GM08714 (cell line): ENCODE results near the gene GAS7.

Experiments used
- H3K4me3 ChIP-seq: fragments of 200-500 bp; sonication (Bioruptor generic); 2 replicates; pipeline ENCODE4 v1.5.1; 2014; ENCODE audit warnings: mild to moderate bottlenecking, low read length, inconsistent platforms
- ZNF274 ChIP-seq: IDR thresholded peaks from 2 replicates; pipeline ENCODE4 v1.6.1; 2012; ENCODE audit warnings: mild to moderate bottlenecking, low read depth, low read length

The GAS7 gene

GRCh38 chr17:10123093-10123492 lies 75.3 kb downstream of the GAS7 start:
- TF ChIP-seq ZNF274 = no peak
- H3K4me3 ChIP-seq = no peak overlapping the region

- TF ChIP-seq ZNF274 = no peak
- no peak overlapping the region for H3K4me3 ChIP-seq
These were observed 76.3 kb downstream of the GAS7 start for GRCh38 chr17:10121971-10122707.

- no peak for TF ChIP-seq ZNF274
- no peak overlapping the region for H3K4me3 ChIP-seq
These were observed 77.7 kb downstream of the GAS7 start for GRCh38 chr17:10120749-10121148.

- no peak for TF ChIP-seq ZNF274
- H3K4me3 ChIP-seq = no peak overlapping the region
These were observed 78.3 kb downstream of the GAS7 start for GRCh38 chr17:10120109-10120485.

GRCh38 chr17:10119203-10120108 lies 79.0 kb downstream of the GAS7 start:
- TF ChIP-seq ZNF274 = no peak
- no peak overlapping the region for H3K4me3 ChIP-seq

- no peak for TF ChIP-seq ZNF274
- no peak overlapping the region for H3K4me3 ChIP-seq
These were observed 79.6 kb downstream of the GAS7 start for GRCh38 chr17:10118788-10119130.

- no peak overlapping the region for H3K4me3 ChIP-seq
- no peak for TF ChIP-seq ZNF274
These were observed 80.8 kb downstream of the GAS7 start for GRCh38 chr17:10117581-10118001.

- no peak for TF ChIP-seq ZNF274
- H3K4me3 ChIP-seq = no peak overlapping the region
These were observed 81.5 kb downstream of the GAS7 start for GRCh38 chr17:10116753-10117420.

GRCh38 chr17:10116267-10116666 lies 82.1 kb downstream of the GAS7 start:
- H3K4me3 ChIP-seq = no peak overlapping the region
- no peak for TF ChIP-seq ZNF274

- H3K4me3 ChIP-seq = no peak overlapping the region
- TF ChIP-seq ZNF274 = no peak
These were observed 82.9 kb downstream of the GAS7 start for GRCh38 chr17:10115536-10115932.

- TF ChIP-seq ZNF274 = no peak
- H3K4me3 ChIP-seq = no peak overlapping the region; the same call in 1 of the 2 replicates
These were observed 83.4 kb downstream of the GAS7 start for GRCh38 chr17:10114931-10115535.

- no peak overlapping the region for H3K4me3 ChIP-seq
- TF ChIP-seq ZNF274 = no peak
These were observed 85.4 kb downstream of the GAS7 start for GRCh38 chr17:10112962-10113361.

GRCh38 chr17:10111907-10112452 lies 86.4 kb downstream of the GAS7 start:
- no peak for TF ChIP-seq ZNF274
- H3K4me3 ChIP-seq = no peak overlapping the region

GRCh38 chr17:10109146-10109545 lies 89.3 kb downstream of the GAS7 start:
- no peak overlapping the region for H3K4me3 ChIP-seq
- no peak for TF ChIP-seq ZNF274
